Stimulated activated CD8-positive, alpha-beta memory T cell treated with anti-CD3 and anti-CD28 coated beads, Interleukin-12 subunit alpha, Interleukin-12 subunit beta, amount 100 ng/mL, for 24 hours (primary cell): ENCODE data around the gene EIF3K.
A peak's percentile ranks its signal among the peaks of the same experiment; 100 is the strongest.
"Not testable (repeated sequence)": the region's sequence is repeated elsewhere in the genome, so short reads cannot be mapped to it uniquely, and the experiment has no call there.

ENCODE experiments used
- DNase-seq: peaks from one replicate; pipeline ENCODE4 v3.0.0-alpha.2; 2020; ENCODE audit errors: extremely low read depth

Gene EIF3K, protein sequence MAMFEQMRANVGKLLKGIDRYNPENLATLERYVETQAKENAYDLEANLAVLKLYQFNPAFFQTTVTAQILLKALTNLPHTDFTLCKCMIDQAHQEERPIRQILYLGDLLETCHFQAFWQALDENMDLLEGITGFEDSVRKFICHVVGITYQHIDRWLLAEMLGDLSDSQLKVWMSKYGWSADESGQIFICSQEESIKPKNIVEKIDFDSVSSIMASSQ

DNA sequence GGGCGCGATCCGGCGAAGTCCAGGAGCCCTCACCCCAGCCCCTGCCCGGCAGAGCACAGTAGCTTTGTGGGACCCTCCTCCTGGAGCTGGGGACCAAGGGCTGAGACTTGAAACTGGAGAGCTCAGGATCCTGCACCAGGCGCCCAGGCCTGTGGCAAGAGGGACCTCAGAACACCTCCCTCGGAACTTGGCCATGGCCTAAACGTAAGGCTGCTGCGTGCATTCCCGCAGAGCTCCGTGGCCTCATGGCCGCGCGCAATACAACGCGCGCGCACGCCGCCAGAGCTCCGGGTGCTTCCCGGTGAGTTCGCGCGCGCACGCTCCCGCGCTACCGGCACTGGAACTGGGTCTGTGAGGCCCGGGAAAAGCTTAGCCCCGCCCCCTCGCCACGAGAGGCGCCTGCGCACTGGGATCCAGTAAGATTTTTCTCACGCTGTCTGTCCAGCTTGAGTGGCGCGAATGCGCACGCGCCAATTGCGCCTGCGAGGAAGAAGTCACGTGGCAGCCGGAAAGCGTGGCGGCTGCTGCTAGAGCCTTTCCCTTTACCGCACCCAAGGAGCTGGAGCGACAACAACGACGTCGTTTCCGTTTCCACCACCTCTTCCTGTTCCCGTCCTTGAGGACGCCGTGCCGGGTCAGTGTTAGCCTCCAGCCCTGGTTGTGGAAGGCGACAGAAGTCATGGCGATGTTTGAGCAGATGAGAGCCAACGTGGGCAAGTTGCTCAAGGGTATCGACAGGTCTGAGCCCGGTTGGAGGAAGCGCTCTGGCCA lies at the start of gene EIF3K:
TSS of gene EIF3K (plus strand) at position 599 of the 771 bp plus-strand sequence. CDS start at position 680, 81 bp downstream.
- DNase-seq: peak; percentile 93

DNA sequence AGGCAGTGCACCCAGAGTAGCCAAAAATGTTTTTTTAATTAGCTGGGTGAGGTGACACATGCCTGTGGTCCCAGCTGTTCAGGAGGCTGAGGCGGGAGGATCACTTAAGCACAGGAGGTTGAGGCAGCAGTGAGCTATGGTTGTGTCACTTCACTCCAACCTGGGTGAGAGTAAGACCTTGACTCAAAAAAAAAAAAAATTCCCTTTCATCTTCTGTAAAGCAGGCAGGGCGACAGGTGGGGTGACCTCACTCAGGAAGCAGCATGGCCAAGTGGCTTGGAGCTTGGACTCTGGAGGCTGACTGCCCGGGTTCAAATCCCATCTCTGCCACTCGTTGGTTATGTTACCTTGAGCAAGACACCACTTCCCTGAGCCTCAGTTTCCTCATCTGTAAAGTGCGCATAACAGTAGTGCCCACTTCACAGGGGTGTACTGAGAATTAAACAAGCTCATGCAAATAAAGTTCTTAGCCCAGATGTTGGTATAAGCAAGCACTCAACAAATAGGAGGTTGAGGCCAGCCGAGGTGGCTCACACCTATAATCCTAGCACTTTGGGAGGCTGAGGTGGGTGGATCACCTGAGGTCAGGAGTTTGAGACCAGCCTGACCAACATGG lies 49.5 kb upstream of the EIF3K start:
- DNase-seq: no peak

DNA sequence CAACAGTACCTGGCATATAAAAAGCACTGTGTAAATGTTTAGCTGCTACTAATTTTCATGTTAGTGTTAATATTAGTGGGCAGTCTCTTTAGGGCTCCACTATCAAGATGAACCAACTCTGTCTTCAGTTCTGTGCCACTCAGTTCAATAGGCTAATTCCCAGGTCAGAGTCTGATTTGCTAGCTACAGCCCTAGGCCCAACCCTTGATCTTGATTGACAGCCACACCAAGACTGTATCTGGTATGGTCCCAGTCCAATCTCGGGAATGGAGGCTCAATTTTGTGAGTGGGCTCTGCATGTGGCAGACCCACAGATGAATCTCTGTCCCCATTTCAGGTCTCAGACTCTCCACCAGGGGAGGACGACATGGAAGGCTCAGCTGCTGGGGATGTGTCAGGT lies 47.3 kb upstream of the EIF3K start:
- no peak for DNase-seq

DNA sequence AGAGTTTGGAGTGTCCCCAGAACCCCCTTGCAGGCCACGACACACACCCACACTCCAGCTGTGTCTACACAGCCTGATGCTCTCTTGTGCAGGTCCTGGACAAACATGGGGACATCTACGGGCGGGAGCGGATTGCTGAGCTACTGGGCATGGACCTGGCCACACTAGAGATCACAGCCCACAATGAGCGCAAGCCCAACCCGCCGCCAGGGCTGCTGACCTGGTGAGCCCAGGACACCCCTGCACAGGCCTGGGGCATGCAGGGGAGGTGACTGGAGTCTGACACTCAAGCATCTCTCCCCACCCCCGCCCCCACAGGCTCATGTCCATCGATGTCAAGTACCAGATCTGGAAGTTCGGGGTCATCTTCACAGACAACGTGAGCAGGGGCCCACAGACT lies 41.2 kb upstream of the EIF3K start:
- no peak for DNase-seq

DNA sequence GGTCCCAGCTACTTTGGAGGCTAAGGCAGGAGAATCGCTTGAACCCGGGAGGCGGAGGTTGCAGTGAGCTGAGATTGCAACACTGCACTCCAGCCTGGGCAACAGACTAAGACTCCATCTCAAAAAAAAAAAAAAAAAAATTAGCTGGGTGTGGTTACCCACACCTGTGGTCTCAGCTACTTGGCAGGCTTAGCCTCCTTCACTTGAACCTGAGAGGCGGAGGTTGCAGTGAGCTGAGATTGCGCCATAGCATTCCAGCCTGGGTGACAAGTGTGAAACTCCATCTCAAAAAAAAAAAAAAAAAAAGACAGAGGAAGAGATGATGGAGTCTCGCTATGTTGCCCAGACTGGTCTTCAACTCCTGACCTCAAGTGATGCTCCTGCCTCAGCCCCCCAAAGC lies 39.7 kb upstream of the EIF3K start:
- not testable (repeated sequence) for DNase-seq

DNA sequence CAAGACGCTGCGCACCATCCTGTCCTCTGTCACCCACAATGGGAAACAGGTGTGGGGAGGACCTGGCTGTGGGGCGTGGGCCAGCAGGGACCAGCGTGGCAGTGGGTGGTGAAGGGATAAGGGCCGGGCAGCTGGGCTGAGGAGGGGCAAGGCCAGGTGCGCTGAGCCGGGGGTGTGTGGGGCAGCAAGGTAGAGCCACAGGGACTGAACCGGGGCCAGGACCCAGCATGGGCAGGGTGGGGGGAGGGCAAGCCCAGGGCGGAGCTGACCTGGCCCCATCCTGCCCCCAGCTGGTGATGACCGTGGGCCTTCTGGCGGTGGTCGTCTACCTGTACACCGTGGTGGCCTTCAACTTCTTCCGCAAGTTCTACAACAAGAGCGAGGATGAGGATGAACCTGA lies 38.9 kb upstream of the EIF3K start:
- DNase-seq: no peak

DNA sequence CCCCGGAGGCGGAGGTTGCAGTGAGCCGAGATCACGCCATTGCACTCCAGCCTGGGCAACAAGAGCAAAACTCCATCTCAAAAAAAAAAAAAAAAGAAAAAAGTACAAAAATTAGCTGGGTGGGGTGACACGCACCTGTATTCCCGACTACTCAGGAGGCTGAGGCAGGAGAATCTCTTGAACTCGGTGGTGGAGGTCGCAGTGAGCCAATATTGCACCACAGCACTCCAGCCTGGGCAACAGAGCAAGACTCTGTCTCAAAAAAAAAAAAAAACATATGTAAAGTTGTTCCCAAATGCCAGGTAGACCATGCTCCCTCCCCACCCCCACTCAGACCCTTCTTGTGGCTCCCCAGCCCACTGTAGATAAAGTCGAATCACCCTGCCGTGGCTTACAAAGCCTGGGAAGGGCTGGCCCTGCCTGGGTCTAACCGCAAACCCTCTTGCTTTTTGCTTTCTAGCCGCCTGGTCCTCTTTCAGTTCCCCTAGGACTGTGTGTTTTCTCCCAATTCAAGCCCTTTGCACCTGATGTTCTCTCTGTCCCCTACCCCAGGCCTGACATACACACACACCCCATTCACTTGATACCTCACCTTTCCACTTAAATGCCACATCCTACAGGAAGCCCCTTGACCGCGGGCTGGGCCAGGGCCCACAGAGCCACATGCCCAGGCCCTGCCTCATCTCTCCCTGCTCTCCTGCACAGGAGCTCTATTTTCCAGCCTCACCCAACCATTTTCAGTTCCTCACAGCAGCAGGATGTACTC lies 35.6 kb upstream of the EIF3K start:
- no peak for DNase-seq

DNA sequence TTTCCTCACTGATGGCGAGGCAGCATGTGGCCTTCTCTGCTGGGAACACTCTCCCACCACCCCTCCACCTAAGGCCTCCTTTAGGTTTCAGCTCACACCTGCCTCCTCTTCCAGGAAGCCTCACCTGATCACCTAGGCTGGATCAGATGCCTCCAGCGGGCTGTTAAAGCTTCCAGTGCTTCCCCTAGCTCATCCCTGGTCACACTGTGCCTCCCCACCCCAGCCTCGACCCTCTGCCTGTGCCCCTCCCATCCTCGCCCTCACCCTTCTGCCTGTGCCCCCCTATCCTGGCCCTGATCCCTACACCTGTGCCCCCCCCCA lies 35.0 kb upstream of the EIF3K start:
- DNase-seq: no peak

DNA sequence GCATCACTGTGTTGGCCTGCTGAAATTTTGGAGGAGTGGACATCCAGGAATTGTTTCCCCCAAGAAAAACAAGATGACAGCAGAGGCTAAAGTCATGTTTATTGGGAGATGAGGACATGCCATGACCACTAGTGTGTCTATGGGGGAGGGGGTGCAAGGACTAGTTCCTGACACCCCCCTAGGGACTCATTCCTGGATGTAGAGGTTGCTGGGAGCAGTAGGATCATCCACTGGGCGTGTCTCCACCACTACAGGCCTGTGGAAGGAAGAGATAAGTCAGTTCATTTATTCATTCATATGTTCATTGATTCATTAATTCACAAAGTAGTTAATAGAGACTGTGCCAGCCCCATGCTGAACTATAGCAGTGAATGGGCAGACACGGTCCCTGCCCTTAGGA lies 31.4 kb upstream of the EIF3K start:
- no peak for DNase-seq

DNA sequence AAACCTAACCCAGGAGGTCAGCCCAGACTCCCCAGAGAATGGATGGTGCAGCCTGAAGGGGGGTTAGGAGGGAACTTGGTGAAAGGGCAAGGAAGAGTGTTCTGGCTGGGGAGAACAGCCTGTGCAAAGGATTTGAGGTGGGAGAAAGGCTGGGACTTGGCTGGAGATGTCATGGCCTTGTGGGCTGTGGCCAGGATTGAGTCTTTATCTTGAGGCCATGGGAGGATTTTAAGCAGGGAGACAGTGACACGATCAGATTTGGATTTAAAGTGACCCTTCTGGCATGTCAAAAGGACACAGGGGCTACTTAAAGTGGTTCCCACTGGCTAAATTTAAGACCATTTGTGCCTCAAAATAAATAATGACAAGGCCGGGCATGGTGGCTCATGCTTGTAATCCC lies 30.9 kb upstream of the EIF3K start:
- DNase-seq: no peak

DNA sequence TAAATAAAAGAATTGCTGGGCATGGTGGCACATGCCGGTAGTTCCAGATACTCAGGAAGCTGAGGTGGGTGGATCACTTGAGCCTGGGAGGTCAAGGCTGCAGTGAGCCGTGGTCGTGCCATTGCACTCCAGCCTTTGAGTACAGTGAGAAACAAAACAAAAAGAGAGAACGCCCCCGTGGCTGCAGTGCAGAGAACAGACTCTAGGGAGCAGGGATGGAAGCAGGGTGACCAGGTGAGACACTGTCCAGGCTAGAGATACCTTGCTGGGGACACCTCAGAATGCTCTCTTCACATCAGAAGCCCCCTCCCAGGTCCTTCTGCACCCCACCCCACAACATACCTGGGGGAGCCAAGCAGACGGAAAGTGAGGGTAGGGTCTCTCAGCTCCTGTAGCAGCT lies 26.0 kb upstream of the EIF3K start:
- DNase-seq: no peak

DNA sequence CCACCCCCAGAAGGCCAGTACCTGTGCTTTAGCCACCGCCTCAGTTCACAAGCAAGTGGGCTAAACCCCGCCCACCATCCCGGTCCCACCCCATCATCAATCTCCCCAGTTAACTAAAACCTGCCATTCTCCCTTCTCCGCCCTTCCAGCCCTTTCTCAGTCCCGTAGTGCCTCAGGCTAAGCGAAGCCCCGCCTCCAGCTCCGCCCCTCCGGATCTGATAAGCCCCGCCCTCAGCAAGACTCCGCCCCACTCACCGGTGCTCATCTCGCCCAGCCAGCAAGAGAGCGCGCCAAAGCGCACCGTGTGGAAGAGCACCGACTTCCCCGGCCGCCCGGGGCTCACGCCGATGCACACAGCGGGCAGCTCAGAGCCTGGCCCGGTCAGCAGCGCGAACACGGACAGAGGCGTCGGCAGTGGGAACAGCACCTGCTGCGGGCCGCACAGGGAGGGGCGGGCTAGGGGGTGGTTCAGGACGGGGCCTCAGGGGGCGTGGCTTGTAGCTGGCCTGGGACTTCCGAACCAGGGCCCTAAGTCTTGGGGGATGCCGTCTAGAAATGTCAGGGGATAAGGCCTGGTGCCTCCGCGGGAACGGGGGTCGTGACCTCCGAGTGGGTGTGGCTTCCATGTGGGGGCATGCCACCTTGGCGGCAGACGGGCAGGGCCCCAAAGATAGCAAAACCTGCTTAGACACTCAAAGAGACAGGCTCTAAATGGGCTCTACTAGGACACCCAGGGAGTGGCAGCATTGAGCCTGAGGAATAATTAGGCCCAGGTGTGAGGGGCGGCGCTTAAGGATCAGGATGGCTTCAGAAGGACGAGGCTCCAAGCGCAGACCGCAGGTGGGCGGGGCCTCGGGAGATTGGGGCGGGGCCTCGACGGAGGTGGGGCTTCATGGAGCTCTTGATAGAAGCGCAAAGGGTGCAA lies 22.7 kb upstream of the EIF3K start:
- DNase-seq: no peak

DNA sequence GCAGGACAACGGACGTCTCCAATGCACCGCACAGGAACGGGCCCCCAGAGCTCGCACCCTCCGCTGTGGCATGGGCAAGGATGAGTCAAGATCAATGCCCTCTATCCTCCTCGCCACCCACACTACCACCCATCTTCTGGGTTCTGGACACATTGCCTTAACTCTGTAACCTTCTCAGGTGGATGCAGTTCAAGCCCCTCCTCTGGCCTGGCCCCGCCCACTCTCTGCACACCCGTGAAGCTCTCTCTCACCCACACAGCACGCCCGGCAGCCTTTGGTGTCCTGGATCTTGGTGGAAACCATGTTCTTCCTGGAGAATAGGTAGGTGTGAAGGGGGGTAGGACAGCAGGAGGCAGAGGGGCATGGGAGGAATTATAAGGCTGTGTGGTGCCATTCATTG lies 21.9 kb upstream of the EIF3K start:
- DNase-seq: no peak

DNA sequence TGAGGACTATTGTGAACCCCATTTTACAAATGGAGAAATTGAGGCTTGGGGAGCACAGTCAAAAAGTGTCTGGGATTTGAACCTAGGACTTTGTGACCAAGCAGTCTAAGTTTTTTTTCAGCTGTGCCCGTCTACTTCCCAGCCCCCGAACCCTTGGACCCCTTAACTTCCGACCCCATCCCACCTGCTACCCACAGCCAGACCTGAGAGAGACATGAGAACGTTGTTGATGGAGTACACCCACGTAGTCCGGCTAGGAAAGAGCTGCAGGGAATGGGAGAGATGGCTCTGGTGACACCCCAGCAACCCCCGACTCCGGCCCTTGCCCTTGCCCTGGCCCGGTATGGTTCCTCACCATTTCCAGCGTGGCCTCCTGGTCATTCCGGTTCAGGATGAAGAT lies 19.3 kb upstream of the EIF3K start:
- no peak for DNase-seq

DNA sequence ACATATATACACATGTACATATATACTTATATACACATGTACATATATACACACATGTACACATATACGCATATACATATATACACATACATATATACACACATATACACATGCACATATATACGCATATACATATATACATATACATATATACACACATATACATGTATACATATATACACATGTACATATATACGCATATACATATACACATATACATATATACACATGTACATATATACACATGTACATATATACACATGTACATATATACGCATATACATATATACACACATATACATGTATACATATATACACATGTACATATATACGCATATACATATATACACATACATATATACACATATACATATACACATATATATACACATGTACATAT lies 16.1 kb upstream of the EIF3K start:
- not testable (repeated sequence) for DNase-seq

DNA sequence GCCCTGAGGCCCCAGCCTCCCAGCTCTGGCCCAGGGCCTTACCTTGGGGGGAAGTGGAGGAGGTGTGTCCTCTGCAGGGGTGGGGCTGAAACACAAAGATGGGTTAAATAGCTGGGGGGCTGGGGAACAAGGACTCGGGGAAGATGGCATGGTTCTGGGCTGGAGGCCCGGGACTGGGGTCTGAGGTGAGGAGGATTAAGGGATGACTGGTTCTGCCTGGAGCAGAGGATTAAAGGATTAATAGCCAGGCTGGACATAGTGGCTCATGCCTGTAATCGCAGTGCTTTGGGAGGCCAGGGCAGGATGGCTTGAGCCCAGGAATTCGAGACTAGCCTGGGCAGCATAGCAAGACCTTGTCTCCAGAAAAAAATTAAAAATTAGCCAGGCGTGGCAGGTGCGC lies 12.9 kb upstream of the EIF3K start:
- DNase-seq: no peak

DNA sequence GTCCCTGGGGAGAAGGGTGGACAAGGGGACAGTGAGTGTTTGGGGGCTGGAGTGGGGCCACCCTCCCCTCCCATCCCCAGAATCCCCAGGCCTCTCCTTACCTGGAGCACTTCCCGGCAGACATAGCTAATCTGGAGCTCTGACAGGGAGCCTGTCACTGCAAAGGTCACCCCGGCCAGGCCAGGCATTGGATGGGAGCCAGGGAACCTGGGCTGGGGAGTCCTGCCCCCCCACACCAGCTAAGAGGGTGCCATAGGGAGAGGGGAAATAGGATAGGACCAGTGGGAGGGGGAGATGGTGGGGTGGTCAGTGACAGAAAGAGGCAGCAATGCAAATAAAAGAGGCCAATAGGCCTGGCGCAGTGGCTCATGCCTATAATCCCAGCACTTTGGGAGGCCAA lies 4.7 kb upstream of the EIF3K start:
- DNase-seq: no peak

DNA sequence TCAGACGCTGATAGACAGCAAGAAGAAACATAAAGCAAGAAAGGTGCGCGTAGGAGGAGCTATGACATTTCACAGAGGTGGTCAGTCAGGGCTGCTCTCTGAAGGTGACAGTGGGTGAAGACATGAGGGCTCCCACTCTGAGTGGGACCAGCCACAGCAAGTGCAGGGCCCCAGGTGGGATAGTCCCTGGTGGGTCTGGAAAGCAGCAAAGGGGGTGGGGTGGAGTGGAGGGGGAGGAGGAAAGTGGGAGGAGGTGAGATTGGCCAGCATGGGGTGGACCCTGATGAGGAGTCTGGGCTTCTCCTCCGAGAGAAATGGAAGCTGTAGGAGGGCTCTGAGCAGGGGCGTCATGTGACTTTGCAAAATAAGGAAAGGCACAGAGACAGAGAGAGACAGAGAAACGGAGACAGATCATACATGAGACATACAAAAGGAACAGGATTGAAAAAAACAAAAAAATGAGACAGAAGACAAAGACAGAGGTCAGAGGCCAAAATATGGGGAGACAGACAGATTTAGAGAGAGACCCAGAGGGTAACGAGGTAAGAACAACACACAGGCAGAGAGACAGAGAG lies 3.9 kb upstream of the EIF3K start:
- no peak for DNase-seq

DNA sequence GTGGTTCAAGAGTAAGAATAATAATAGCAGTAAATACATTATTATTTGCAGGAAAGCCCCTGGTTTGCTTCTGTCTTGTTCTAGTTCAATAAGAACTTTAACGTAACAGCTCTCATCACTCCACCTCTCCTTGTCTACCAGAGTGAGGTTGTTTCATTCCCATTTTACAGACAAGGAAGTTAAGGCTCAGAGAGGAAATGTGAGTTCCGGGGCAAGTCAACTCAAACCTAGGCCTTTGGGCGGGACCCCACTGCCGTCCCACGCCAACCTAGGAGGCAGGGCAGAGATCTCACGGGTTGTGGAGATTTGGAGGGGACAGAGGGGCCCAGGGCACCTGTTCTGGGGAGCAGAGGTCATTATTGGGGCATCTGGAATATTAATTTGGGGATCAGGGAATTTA lies 2.7 kb upstream of the EIF3K start:
- DNase-seq: no peak

DNA sequence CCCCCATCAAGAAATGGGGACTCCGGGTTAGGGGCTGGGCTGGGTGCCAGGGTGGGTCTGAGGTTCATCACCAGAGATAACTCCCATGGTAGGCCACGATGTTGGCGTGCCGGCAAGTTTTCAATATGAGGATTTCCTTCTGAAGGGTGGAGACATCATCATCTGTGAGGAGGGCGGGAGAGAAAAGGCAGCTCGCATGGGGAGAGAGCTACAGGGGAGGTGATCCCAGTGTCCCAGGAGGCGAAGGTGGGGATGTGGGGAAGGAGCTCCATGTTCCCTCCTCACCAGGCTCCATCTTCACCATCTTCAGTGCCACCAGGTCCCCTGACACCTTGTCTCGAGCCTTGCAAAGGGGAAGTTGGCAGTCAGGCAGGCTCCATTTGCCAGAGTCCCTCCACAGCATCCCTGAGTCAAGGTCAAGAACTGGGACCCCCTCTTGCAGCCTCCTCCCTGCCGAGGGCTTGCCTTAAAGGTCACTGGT lies 1.7 kb upstream of the EIF3K start:
- no peak for DNase-seq
